GM18499 (cell line): Measurements from ENCODE around the gene ZEB1.
"Not testable (repeated sequence)": the region's sequence is repeated elsewhere in the genome, so short reads cannot be mapped to it uniquely, and the experiment has no call there.

ENCODE experiments used
- ATAC-seq: cut with Tn5 transposase; IDR thresholded peaks from one replicate; pipeline ENCODE4 v1.9.1; 2021; ENCODE audit warnings: moderate number of reproducible peaks; ENCODE audit not compliant: insufficient read depth, unreplicated experiment

ZEB1 gene

DNA sequence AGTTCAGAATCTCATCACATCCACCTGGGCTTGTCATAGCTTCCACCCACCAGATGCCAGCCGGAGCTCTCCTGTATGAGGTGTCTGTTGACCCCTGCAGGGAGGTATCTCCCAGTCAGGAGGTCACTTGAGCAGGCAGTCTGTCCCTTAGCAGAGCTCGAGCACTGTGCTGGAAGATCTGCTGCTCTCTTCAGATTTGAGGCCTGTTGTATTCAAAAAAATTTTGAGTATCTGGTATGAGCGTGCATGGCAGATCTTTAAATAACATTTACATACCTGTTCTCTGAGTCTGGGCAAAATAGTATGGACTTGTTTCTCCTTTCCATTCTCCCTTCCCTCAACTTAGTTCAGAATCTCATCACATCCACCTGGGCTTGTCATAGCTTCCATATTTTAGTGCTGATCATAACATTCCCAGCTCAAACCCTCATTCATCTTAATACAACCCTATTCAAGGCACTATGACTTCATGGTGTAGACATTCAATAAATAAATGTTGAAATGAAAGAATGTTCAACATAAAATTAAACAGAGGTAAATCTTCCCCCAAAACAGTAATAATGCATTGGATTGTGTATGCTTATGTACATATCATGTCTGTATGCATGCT lies 249.3 kb downstream of the ZEB1 start:
- not testable (repeated sequence) for ATAC-seq

DNA sequence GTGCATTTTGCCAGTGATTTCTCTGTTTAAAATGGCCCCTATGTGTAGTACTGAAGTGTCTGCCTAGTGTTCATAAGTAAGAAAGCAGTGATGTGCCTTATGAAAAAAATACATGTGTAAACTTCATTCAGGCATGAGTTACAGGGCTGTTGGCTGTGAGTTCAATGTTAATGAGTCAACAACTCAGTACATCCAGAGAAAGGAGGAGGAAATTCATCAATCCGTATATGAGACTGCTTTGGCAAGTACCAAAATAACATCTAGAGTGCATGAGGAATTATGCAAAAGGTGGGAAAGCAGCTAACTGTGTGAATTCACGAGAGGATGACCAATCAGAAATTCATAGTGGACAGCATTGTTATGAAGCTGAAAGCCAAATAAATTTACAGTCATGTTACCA lies 255.6 kb downstream of the ZEB1 start:
- no peak for ATAC-seq

DNA sequence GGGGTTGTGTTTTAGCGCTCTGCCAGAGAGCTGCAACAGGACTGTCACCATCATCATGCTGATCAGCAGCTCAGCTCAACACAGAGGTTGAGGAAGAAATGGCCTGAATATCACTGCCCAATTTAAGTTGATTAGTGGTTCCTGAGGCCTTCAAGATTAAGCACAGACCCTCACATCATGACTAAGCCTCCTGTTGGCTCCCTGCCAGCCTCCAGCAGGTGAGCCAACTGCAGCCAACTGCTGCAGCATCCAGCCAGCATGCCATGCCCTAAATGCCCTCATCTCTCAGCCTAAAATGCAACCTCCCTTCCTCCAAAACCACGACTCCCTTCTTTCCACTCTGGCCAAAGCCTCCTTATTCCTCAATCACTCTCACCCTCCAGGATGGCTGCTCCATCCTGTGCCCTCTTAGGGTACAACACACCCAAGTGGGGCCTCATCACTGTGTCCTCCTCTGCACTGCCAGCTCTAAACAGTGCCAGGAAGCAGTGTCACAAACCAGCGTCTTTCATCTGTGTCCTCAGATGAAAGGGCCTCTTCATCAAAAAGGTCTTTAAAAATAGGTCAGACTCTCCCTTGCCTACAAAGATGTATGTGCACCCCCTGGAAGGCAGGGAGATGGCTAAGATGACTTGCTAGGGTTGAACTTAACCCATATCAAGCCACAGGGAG lies 259.3 kb downstream of the ZEB1 start:
- no peak for ATAC-seq

- ATAC-seq = no peak
These were observed 259.9 kb downstream of the ZEB1 start for GRCh38 chr10:31578951-31579350.
